Hepatocyte (in vitro differentiated cells): Measurements from ENCODE around the gene KCNMA1. TPM values are rescaled to one million over a fixed set of nuclear protein-coding genes. Genes with fewer than 3 reads are reported as not detected.

Experiments used
- DNase-seq: peaks from one replicate; pipeline ENCODE4 v3.0.0-alpha.2; 2016; ENCODE audit warnings: low spot score
- H2AFZ ChIP-seq: fragments of 200-600 bp; sonication (generic); 2 replicates; pipeline ENCODE4 v1.6.0; 2016; ENCODE audit warnings: antibody characterized with exemption, mild to moderate bottlenecking
- H3K27ac ChIP-seq: fragments of 200-600 bp; sonication (generic); 2 replicates; pipeline ENCODE4 v1.5.1; 2016; ENCODE audit warnings: mild to moderate bottlenecking
- H3K27me3 ChIP-seq: fragments of 200-600 bp; sonication (generic); 2 replicates; pipeline ENCODE4 v1.6.1; 2016
- H3K36me3 ChIP-seq: fragments of 200-600 bp; sonication (generic); replicated peaks from 2 replicates; pipeline ENCODE4 v1.5.1; 2016; ENCODE audit warnings: low read depth; ENCODE audit not compliant: insufficient read depth
- H3K4me1 ChIP-seq: fragments of 200-600 bp; sonication (generic); 2 replicates; pipeline ENCODE4 v1.5.1; 2016; ENCODE audit warnings: mild to moderate bottlenecking, moderate library complexity; ENCODE audit not compliant: insufficient read depth
- H3K4me2 ChIP-seq: fragments of 200-600 bp; sonication (generic); 2 replicates; pipeline ENCODE4 v1.6.0; 2016
- H3K4me3 ChIP-seq: fragments of 200-600 bp; sonication (generic); 2 replicates; pipeline ENCODE4 v1.5.1; 2016; ENCODE audit warnings: mild to moderate bottlenecking
- H3K79me2 ChIP-seq: fragments of 200-600 bp; sonication (generic); 2 replicates; pipeline ENCODE4 v1.6.0; 2017; ENCODE audit warnings: mild to moderate bottlenecking
- H3K9me2 ChIP-seq: fragments of 200-600 bp; sonication (generic); replicated peaks from 2 replicates; pipeline ENCODE4 v1.6.0; 2017; ENCODE audit warnings: mild to moderate bottlenecking; ENCODE audit not compliant: insufficient read depth
- H3K9me3 ChIP-seq: fragments of 200-600 bp; sonication (generic); 2 replicates; pipeline ENCODE4 v1.5.1; 2016; ENCODE audit warnings: low read depth, mild to moderate bottlenecking
- H4K20me1 ChIP-seq: fragments of 200-600 bp; sonication (generic); 2 replicates; pipeline ENCODE4 v1.6.0; 2016; ENCODE audit warnings: mild to moderate bottlenecking; ENCODE audit not compliant: insufficient read depth, poor library complexity, severe bottlenecking
- CTCF ChIP-seq: fragments of 200-600 bp; sonication (generic); IDR thresholded peaks from 2 replicates; pipeline ENCODE4 v1.5.1; 2016; ENCODE audit warnings: antibody characterized with exemption, mild to moderate bottlenecking; ENCODE audit not compliant: poor library complexity
- EZH2 ChIP-seq: fragments of 200-600 bp; sonication (generic); IDR thresholded peaks from 2 replicates; pipeline ENCODE4 v1.6.1; 2016; ENCODE audit warnings: antibody characterized with exemption, mild to moderate bottlenecking, borderline replicate concordance
- EZH2phosphoT487 ChIP-seq: fragments of 200-600 bp; sonication (generic); IDR thresholded peaks from one replicate; pipeline ENCODE4 v1.6.1; 2018; ENCODE audit warnings: antibody characterized with exemption, mild to moderate bottlenecking, low read depth, moderate library complexity; ENCODE audit not compliant: unreplicated experiment, severe bottlenecking
- WGBS: methylation state at CpG from one replicate; pipeline ENCODE4 v1.1.6; 2016; ENCODE audit warnings: low lambda C conversion rate; ENCODE audit errors: missing lambda C conversion rate; 5-methylcytosine and 5-hydroxymethylcytosine counted together
- polyA plus RNA-seq: library from polyadenylated mRNA; unstranded; fragments of >200 nt; fragmentation: Nextera tagmentation; extraction: Ambion mirVana; gene quantifications from 2 replicates; pipeline ENCODE4 v1.2.1, GENCODE V29; 2016
- total RNA-seq: library from RNA; depleted of rRNA; stranded (reverse); fragments of >200 nt; gene quantifications from 2 replicates; pipeline ENCODE4 v1.2.3, GENCODE V29; 2014

The KCNMA1 gene
- total and polyA plus RNA-seq, 2 experiments from 2014 or later: 42.6 to 73.3 TPM

- 89% methylated on average over 1 of the region's 1 CpG for WGBS
- Histone ChIP-seq H3K4me2 (no peak overlapping the region), H3K4me1 (peaks cover 25% of the 10 kb centered on the region), H3K27me3 (no peaks in the 10 kb centered on the region), H2AFZ (no peak overlapping the region), H3K9me3 (no peaks in the 10 kb centered on the region), H4K20me1 (no peaks in the 10 kb centered on the region), H3K27ac (no peak overlapping the region), H3K79me2 (no peaks in the 10 kb centered on the region), H3K4me3 (no peak overlapping the region), H3K36me3 (no peaks in the 10 kb centered on the region), H3K9me2 (no peaks in the 10 kb centered on the region)
- DNase-seq: no peak
- TF ChIP-seq EZH2: no peak
- TF ChIP-seq CTCF: no peak
- TF ChIP-seq EZH2phosphoT487: no peak
Observed at GRCh38 chr10:77160679-77161078, 476.9 kb downstream of the KCNMA1 start.

- Histone ChIP-seq H3K4me3 (no peak overlapping the region), H3K9me2 (no peaks in the 10 kb centered on the region), H3K4me2 (no peak overlapping the region), H3K79me2 (no peaks in the 10 kb centered on the region), H3K4me1 (peaks cover 25% of the 10 kb centered on the region), H3K36me3 (no peaks in the 10 kb centered on the region), H3K27ac (no peak overlapping the region), H3K27me3 (no peaks in the 10 kb centered on the region), H4K20me1 (no peaks in the 10 kb centered on the region), H3K9me3 (no peaks in the 10 kb centered on the region), H2AFZ (no peak overlapping the region)
- 94% methylated on average over 2 of the region's 2 CpGs for WGBS
- no peak for DNase-seq
- no peak for TF ChIP-seq EZH2phosphoT487
- TF ChIP-seq CTCF: no peak
- no peak for TF ChIP-seq EZH2
Observed at GRCh38 chr10:77159538-77160110, 478.0 kb downstream of the KCNMA1 start.

- Histone ChIP-seq H4K20me1 (no peaks in the 10 kb centered on the region), H3K9me2 (no peaks in the 10 kb centered on the region), H3K4me3 (no peak overlapping the region), H3K79me2 (no peaks in the 10 kb centered on the region), H3K36me3 (no peaks in the 10 kb centered on the region), H3K4me1 (peaks cover 22% of the 10 kb centered on the region), H3K27me3 (no peaks in the 10 kb centered on the region), H3K27ac (no peak overlapping the region), H3K4me2 (no peak overlapping the region), H3K9me3 (no peaks in the 10 kb centered on the region), H2AFZ (no peak overlapping the region)
- 82% methylated on average over 3 of the region's 3 CpGs for WGBS
- TF ChIP-seq EZH2phosphoT487: no peak
- TF ChIP-seq CTCF: no peak
- DNase-seq: no peak
Observed at GRCh38 chr10:77158666-77159065, 478.9 kb downstream of the KCNMA1 start.
